ENCODE results near the gene CLEC16A. TPM values are rescaled to one million over a fixed set of nuclear protein-coding genes. Genes with fewer than 3 reads are reported as not detected.
A peak's percentile ranks its signal among the peaks of the same experiment; 100 is the strongest.
"Not testable (repeated sequence)": the region's sequence is repeated elsewhere in the genome, so short reads cannot be mapped to it uniquely, and the experiment has no call there.

Gene CLEC16A
- total RNA-seq, 2 experiments from 2014 or later = 25.5 to 26.7 TPM

- peak; percentile 93 for DNase-seq
- Mint-ChIP-seq H3K4me3 (peak overlapping the region; percentile 60), H3K9me3 (peaks cover 12% of the 10 kb centered on the region), H3K4me1 (ENCODE audit: low read depth) (peaks cover 77% of the 10 kb centered on the region), H3K36me3 (peaks cover 44% of the 10 kb centered on the region), H3K27me3 (no peaks in the 10 kb centered on the region), H3K27ac (peak overlapping the region; percentile 98)
- ChIA-PET CTCF (interaction anchor here (0.6 to 6.5 kb wide), 68 partner anchors 8 to 754 kb away, joined by 3 to 118 read pairs (median 5); partner anchors contain the start of genes DEXI and SOCS1), POLR2A (interaction anchor here (0.7 to 5.8 kb wide), 29 partner anchors 8 to 621 kb away, joined by 3 to 93 read pairs (median 7); partner anchors contain the start of gene SOCS1)
- intact Hi-C loops (cut with micrococcal nuclease) = loop anchor here (1.0 to 10.0 kb wide), 9 partner anchors 24 to 1121 kb away; partner anchors contain the start of gene SNN
Measured at GRCh38 chr16:10964039-10964890, 19.9 kb downstream of the CLEC16A start.

GRCh38 chr16:10964891-10965326, 20.5 kb downstream of the CLEC16A start:
- peak overlapping the region; percentile 30 for H3K4me3 Mint-ChIP-seq
- peak overlapping the region; percentile 98 for H3K27ac Mint-ChIP-seq
- H3K27me3 Mint-ChIP-seq = no peaks in the 10 kb centered on the region
- peaks cover 47% of the 10 kb centered on the region for H3K36me3 Mint-ChIP-seq
- ChIA-PET CTCF (interaction anchor here (0.6 to 6.5 kb wide), 47 partner anchors 8 to 754 kb away, joined by 3 to 118 read pairs (median 7); partner anchors contain the start of gene SOCS1), POLR2A (interaction anchor here (0.7 to 5.8 kb wide), 32 partner anchors 8 to 414 kb away, joined by 3 to 93 read pairs (median 7); partner anchors contain the start of gene SOCS1)
- peaks cover 79% of the 10 kb centered on the region for H3K4me1 Mint-ChIP-seq (ENCODE audit: low read depth)
- peak; percentile 90 for DNase-seq
- peaks cover 12% of the 10 kb centered on the region for H3K9me3 Mint-ChIP-seq
- intact Hi-C loops (cut with micrococcal nuclease) = loop anchor here (1.0 to 10.0 kb wide), 20 partner anchors 8 to 1120 kb away; partner anchors contain the start of genes SNN and ZC3H7A

GRCh38 chr16:10965440-10966061, 21.2 kb downstream of the CLEC16A start:
- DNase-seq = peak; percentile 79
- intact Hi-C loops (cut with micrococcal nuclease) = loop anchor here (1.0 to 10.0 kb wide), 15 partner anchors 8 to 1119 kb away; partner anchors contain the start of genes SNN and ZC3H7A
- peak overlapping the region; percentile 34 for H3K4me3 Mint-ChIP-seq
- H3K27me3 Mint-ChIP-seq = no peaks in the 10 kb centered on the region
- H3K4me1 Mint-ChIP-seq (ENCODE audit: low read depth) = peaks cover 73% of the 10 kb centered on the region
- peaks cover 12% of the 10 kb centered on the region for H3K9me3 Mint-ChIP-seq
- H3K36me3 Mint-ChIP-seq = peaks cover 47% of the 10 kb centered on the region
- ChIA-PET CTCF (interaction anchor here (0.7 to 6.5 kb wide), 27 partner anchors 8 to 749 kb away, joined by 3 to 118 read pairs (median 14); partner anchors contain the start of gene SOCS1), POLR2A (interaction anchor here (0.9 to 5.8 kb wide), 30 partner anchors 9 to 414 kb away, joined by 3 to 93 read pairs (median 7); partner anchors contain the start of gene SOCS1)
- peak overlapping the region; percentile 98 for H3K27ac Mint-ChIP-seq

GRCh38 chr16:10966129-10966528, 21.8 kb downstream of the CLEC16A start:
- Mint-ChIP-seq H3K4me3 (peak overlapping the region; percentile 34), H3K36me3 (peaks cover 51% of the 10 kb centered on the region), H3K27me3 (no peaks in the 10 kb centered on the region), H3K27ac (peak overlapping the region; percentile 98), H3K9me3 (peaks cover 12% of the 10 kb centered on the region), H3K4me1 (ENCODE audit: low read depth) (peaks cover 67% of the 10 kb centered on the region)
- DNase-seq = no peak
- CTCF ChIA-PET = interaction anchor here (0.6 to 6.5 kb wide), 16 partner anchors 14 to 440 kb away, joined by 3 to 118 read pairs (median 22); partner anchors contain the start of gene SOCS1
- POLR2A ChIA-PET = interaction anchor here (0.7 to 5.8 kb wide), 22 partner anchors 8 to 777 kb away, joined by 3 to 93 read pairs (median 7); partner anchors contain the start of genes SOCS1 and TXNDC11
- intact Hi-C loops (cut with micrococcal nuclease) = loop anchor here (5.0 to 10.0 kb wide), 5 partner anchors 216 to 1119 kb away; partner anchors contain the start of genes SNN and ZC3H7A

GRCh38 chr16:10966559-10966958, 22.2 kb downstream of the CLEC16A start:
- peak; percentile 70 for DNase-seq
- intact Hi-C loops (cut with micrococcal nuclease) = loop anchor here (5.0 to 10.0 kb wide), 5 partner anchors 216 to 1118 kb away; partner anchors contain the start of genes SNN and ZC3H7A
- H3K4me1 Mint-ChIP-seq (ENCODE audit: low read depth) = peaks cover 66% of the 10 kb centered on the region
- ChIA-PET CTCF (interaction anchor here (0.6 to 6.5 kb wide), 10 partner anchors 17 to 440 kb away, joined by 3 to 118 read pairs (median 30); partner anchors contain the start of gene SOCS1), POLR2A (interaction anchor here (0.7 to 5.8 kb wide), 12 partner anchors 9 to 776 kb away, joined by 3 to 93 read pairs (median 9); partner anchors contain the start of genes SOCS1 and TXNDC11)
- peak overlapping the region; percentile 34 for H3K4me3 Mint-ChIP-seq
- H3K9me3 Mint-ChIP-seq = peaks cover 12% of the 10 kb centered on the region
- H3K27me3 Mint-ChIP-seq = not testable (repeated sequence)
- H3K27ac Mint-ChIP-seq = peak overlapping the region; percentile 98
- H3K36me3 Mint-ChIP-seq = peaks cover 55% of the 10 kb centered on the region

GRCh38 chr16:10967986-10968385, 23.6 kb downstream of the CLEC16A start:
- Mint-ChIP-seq H3K36me3 (peaks cover 56% of the 10 kb centered on the region), H3K4me3 (no peak overlapping the region), H3K27ac (no peak overlapping the region), H3K9me3 (peaks cover 12% of the 10 kb centered on the region), H3K27me3 (no peaks in the 10 kb centered on the region), H3K4me1 (ENCODE audit: low read depth) (peaks cover 70% of the 10 kb centered on the region)
- POLR2A ChIA-PET = interaction anchor here (1.1 to 5.8 kb wide), 5 partner anchors 12 to 288 kb away, joined by 3 to 93 read pairs (median 31); partner anchors contain the start of gene SOCS1
- CTCF ChIA-PET = interaction anchor here (0.9 to 6.5 kb wide), 6 partner anchors 14 to 428 kb away, joined by 3 to 118 read pairs (median 4); partner anchors contain the start of gene SOCS1
- intact Hi-C loops (cut with micrococcal nuclease) = loop anchor here (5.0 to 10.0 kb wide), 5 partner anchors 214 to 1117 kb away; partner anchors contain the start of genes SNN and ZC3H7A
- no peak for DNase-seq

- DNase-seq = no peak
- Mint-ChIP-seq H3K4me1 (ENCODE audit: low read depth) (peaks cover 71% of the 10 kb centered on the region), H3K27ac (no peak overlapping the region), H3K27me3 (no peaks in the 10 kb centered on the region), H3K9me3 (peaks cover 12% of the 10 kb centered on the region), H3K36me3 (peaks cover 56% of the 10 kb centered on the region), H3K4me3 (no peak overlapping the region)
- ChIA-PET CTCF (interaction anchor here (1.1 to 6.5 kb wide), 7 partner anchors 12 to 427 kb away, joined by 3 to 118 read pairs (median 4); partner anchors contain the start of gene SOCS1), POLR2A (interaction anchor here (1.1 to 5.8 kb wide), 3 partner anchors 11 to 287 kb away, joined by 3 to 63 read pairs (median 3); partner anchors contain the start of gene SOCS1)
- intact Hi-C loops (cut with micrococcal nuclease) = loop anchor here (5.0 to 10.0 kb wide), 5 partner anchors 214 to 1116 kb away; partner anchors contain the start of genes SNN and ZC3H7A
Measured at GRCh38 chr16:10968498-10968897, 24.1 kb downstream of the CLEC16A start.

GRCh38 chr16:10969615-10970014, 25.3 kb downstream of the CLEC16A start:
- POLR2A ChIA-PET = interaction anchor here (0.7 to 1.4 kb wide), 2 partner anchors 130 to 286 kb away, joined by 3 read pairs; partner anchors contain the start of gene SOCS1
- peaks cover 57% of the 10 kb centered on the region for H3K36me3 Mint-ChIP-seq
- intact Hi-C loops (cut with micrococcal nuclease) = loop anchor here (5.0 to 10.0 kb wide), 6 partner anchors 193 to 1115 kb away; partner anchors contain the start of genes SNN and ZC3H7A

GRCh38 chr16:10970065-10970464, 25.7 kb downstream of the CLEC16A start:
- H3K27me3 Mint-ChIP-seq = no peaks in the 10 kb centered on the region
- peaks cover 60% of the 10 kb centered on the region for H3K36me3 Mint-ChIP-seq
- intact Hi-C loops (cut with micrococcal nuclease) = loop anchor here (5.0 kb wide), 1 partner anchor 192 kb away; no protein-coding TSS in a partner anchor
- CTCF ChIA-PET = interaction anchor here (1.1 to 2.4 kb wide), 3 partner anchors 10 to 82 kb away, joined by 3 to 21 read pairs (median 3); no protein-coding TSS in a partner anchor
- POLR2A ChIA-PET = interaction anchor here (0.7 to 1.7 kb wide), 2 partner anchors 130 to 254 kb away, joined by 3 to 4 read pairs; no protein-coding TSS in a partner anchor
- DNase-seq = no peak
- H3K9me3 Mint-ChIP-seq = peaks cover 12% of the 10 kb centered on the region
- H3K4me3 Mint-ChIP-seq = no peak overlapping the region
- H3K27ac Mint-ChIP-seq = peak overlapping the region; percentile 26
- H3K4me1 Mint-ChIP-seq (ENCODE audit: low read depth) = peaks cover 64% of the 10 kb centered on the region

More at GRCh38 chr16:10969615-10970014, 25.3 kb downstream of the CLEC16A start:
- Mint-ChIP-seq H3K4me3 (no peak overlapping the region), H3K4me1 (ENCODE audit: low read depth) (peaks cover 63% of the 10 kb centered on the region), H3K9me3 (peaks cover 12% of the 10 kb centered on the region), H3K27ac (no peak overlapping the region), H3K27me3 (no peaks in the 10 kb centered on the region)
- CTCF ChIA-PET = interaction anchor here (1.1 to 1.5 kb wide), 6 partner anchors 11 to 426 kb away, joined by 3 to 5 read pairs (median 3); no protein-coding TSS in a partner anchor
- DNase-seq = no peak

- ChIA-PET CTCF (interaction anchor here (0.6 to 3.1 kb wide), 43 partner anchors 8 to 863 kb away, joined by 3 to 46 read pairs (median 5); partner anchors contain the start of gene SOCS1), POLR2A (interaction anchor here (0.8 to 2.5 kb wide), 4 partner anchors 81 to 283 kb away, joined by 4 to 16 read pairs (median 6); partner anchors contain the start of gene SOCS1)
- H3K9me3 Mint-ChIP-seq = peaks cover 2% of the 10 kb centered on the region
- H3K27ac Mint-ChIP-seq = no peak overlapping the region
- intact Hi-C loops (cut with micrococcal nuclease) = loop anchor here (1.0 to 5.0 kb wide), 2 partner anchors 191 to 286 kb away; no protein-coding TSS in a partner anchor
- H3K27me3 Mint-ChIP-seq = no peaks in the 10 kb centered on the region
- no peak overlapping the region for H3K4me3 Mint-ChIP-seq
- H3K36me3 Mint-ChIP-seq = peaks cover 52% of the 10 kb centered on the region
- H3K4me1 Mint-ChIP-seq (ENCODE audit: low read depth) = peaks cover 49% of the 10 kb centered on the region
- peak; percentile 36 for DNase-seq
Measured at GRCh38 chr16:10971560-10971961, 27.2 kb downstream of the CLEC16A start.

Data from activated CD4-positive, alpha-beta memory T cell treated with anti-CD3 and anti-CD28 coated beads for 36 hours (primary cell).